Measurements from ENCODE around the gene ARFGAP1.

ARFGAP1 gene

GRCh38 chr20:63272105-63273058 is at the start of gene ARFGAP1:
TSS of gene ARFGAP1 (plus strand) at chr20:63272813. CDS start at chr20:63275581, 2,768 bp downstream.
- no peaks in the 10 kb centered on the region for H3K27me3 Mint-ChIP-seq
- H3K27ac Mint-ChIP-seq, result peak within 1 kb of the TSS; percentile 94
- H3K4me1 Mint-ChIP-seq (ENCODE audit: low read depth), result peaks cover 25% of the 10 kb centered on the region
- peaks cover 8% of the 10 kb centered on the region for H3K36me3 Mint-ChIP-seq (ENCODE audit: low read depth)
- peak within 1 kb of the TSS; percentile 91 for H3K4me3 Mint-ChIP-seq
- H3K9me3 Mint-ChIP-seq, result no peaks in the 10 kb centered on the region

GRCh38 chr20:63223121-63223825 is 49.3 kb upstream of the ARFGAP1 start:
- Mint-ChIP-seq H3K27ac (no peak overlapping the region), H3K9me3 (no peaks in the 10 kb centered on the region), H3K4me3 (no peak overlapping the region), H3K4me1 (ENCODE audit: low read depth) (no peaks in the 10 kb centered on the region), H3K27me3 (no peaks in the 10 kb centered on the region), H3K36me3 (ENCODE audit: low read depth) (no peaks in the 10 kb centered on the region)

- Mint-ChIP-seq H3K4me1 (ENCODE audit: low read depth) (no peaks in the 10 kb centered on the region), H3K4me3 (no peak overlapping the region), H3K9me3 (no peaks in the 10 kb centered on the region), H3K27me3 (no peaks in the 10 kb centered on the region), H3K27ac (no peak overlapping the region), H3K36me3 (ENCODE audit: low read depth) (no peaks in the 10 kb centered on the region)
Observed at GRCh38 chr20:63223826-63224207, 48.8 kb upstream of the ARFGAP1 start.

- Mint-ChIP-seq H3K36me3 (ENCODE audit: low read depth) (no peaks in the 10 kb centered on the region), H3K4me1 (ENCODE audit: low read depth) (no peaks in the 10 kb centered on the region), H3K9me3 (no peaks in the 10 kb centered on the region), H3K27ac (no peak overlapping the region), H3K4me3 (no peak overlapping the region), H3K27me3 (peaks cover 6% of the 10 kb centered on the region)
Observed at GRCh38 chr20:63224412-63225081, 48.1 kb upstream of the ARFGAP1 start.

- Mint-ChIP-seq H3K36me3 (ENCODE audit: low read depth) (no peaks in the 10 kb centered on the region), H3K27me3 (peaks cover 11% of the 10 kb centered on the region), H3K4me3 (no peak overlapping the region), H3K4me1 (ENCODE audit: low read depth) (no peaks in the 10 kb centered on the region), H3K27ac (no peak overlapping the region), H3K9me3 (no peaks in the 10 kb centered on the region)
Observed at GRCh38 chr20:63225082-63225454, 47.5 kb upstream of the ARFGAP1 start.

GRCh38 chr20:63226042-63226943 is 46.3 kb upstream of the ARFGAP1 start:
- Mint-ChIP-seq H3K4me3 (no peak overlapping the region), H3K36me3 (ENCODE audit: low read depth) (no peaks in the 10 kb centered on the region), H3K4me1 (ENCODE audit: low read depth) (no peaks in the 10 kb centered on the region), H3K27me3 (peaks cover 20% of the 10 kb centered on the region), H3K27ac (no peak overlapping the region), H3K9me3 (no peaks in the 10 kb centered on the region)

GRCh38 chr20:63227260-63227659 is 45.4 kb upstream of the ARFGAP1 start:
- Mint-ChIP-seq H3K9me3 (no peaks in the 10 kb centered on the region), H3K36me3 (ENCODE audit: low read depth) (no peaks in the 10 kb centered on the region), H3K27me3 (peaks cover 30% of the 10 kb centered on the region), H3K4me3 (no peak overlapping the region), H3K27ac (no peak overlapping the region), H3K4me1 (ENCODE audit: low read depth) (no peaks in the 10 kb centered on the region)

- no peaks in the 10 kb centered on the region for H3K36me3 Mint-ChIP-seq (ENCODE audit: low read depth)
- no peaks in the 10 kb centered on the region for H3K4me1 Mint-ChIP-seq (ENCODE audit: low read depth)
- no peaks in the 10 kb centered on the region for H3K9me3 Mint-ChIP-seq
- peaks cover 31% of the 10 kb centered on the region for H3K27me3 Mint-ChIP-seq
- H3K27ac Mint-ChIP-seq, result no peak overlapping the region
- H3K4me3 Mint-ChIP-seq, result no peak overlapping the region
Observed at GRCh38 chr20:63228806-63229205, 43.8 kb upstream of the ARFGAP1 start.

- Mint-ChIP-seq H3K9me3 (no peaks in the 10 kb centered on the region), H3K4me1 (ENCODE audit: low read depth) (no peaks in the 10 kb centered on the region), H3K27ac (no peak overlapping the region), H3K4me3 (no peak overlapping the region), H3K27me3 (peaks cover 31% of the 10 kb centered on the region), H3K36me3 (ENCODE audit: low read depth) (no peaks in the 10 kb centered on the region)
Observed at GRCh38 chr20:63230800-63231268, 41.8 kb upstream of the ARFGAP1 start.

- no peak overlapping the region for H3K27ac Mint-ChIP-seq
- H3K9me3 Mint-ChIP-seq, result no peaks in the 10 kb centered on the region
- H3K4me1 Mint-ChIP-seq (ENCODE audit: low read depth), result no peaks in the 10 kb centered on the region
- no peaks in the 10 kb centered on the region for H3K36me3 Mint-ChIP-seq (ENCODE audit: low read depth)
- H3K27me3 Mint-ChIP-seq, result peaks cover 31% of the 10 kb centered on the region
- no peak overlapping the region for H3K4me3 Mint-ChIP-seq
Observed at GRCh38 chr20:63232235-63233060, 40.2 kb upstream of the ARFGAP1 start.

GRCh38 chr20:63233061-63233344 is 39.6 kb upstream of the ARFGAP1 start:
- Mint-ChIP-seq H3K36me3 (ENCODE audit: low read depth) (no peaks in the 10 kb centered on the region), H3K4me1 (ENCODE audit: low read depth) (no peaks in the 10 kb centered on the region), H3K27ac (no peak overlapping the region), H3K27me3 (peaks cover 31% of the 10 kb centered on the region), H3K4me3 (no peak overlapping the region), H3K9me3 (no peaks in the 10 kb centered on the region)

- Mint-ChIP-seq H3K27ac (no peak overlapping the region), H3K36me3 (ENCODE audit: low read depth) (no peaks in the 10 kb centered on the region), H3K9me3 (no peaks in the 10 kb centered on the region), H3K4me3 (no peak overlapping the region), H3K4me1 (ENCODE audit: low read depth) (no peaks in the 10 kb centered on the region), H3K27me3 (peaks cover 31% of the 10 kb centered on the region)
Observed at GRCh38 chr20:63233924-63234323, 38.7 kb upstream of the ARFGAP1 start.

- no peaks in the 10 kb centered on the region for H3K4me1 Mint-ChIP-seq (ENCODE audit: low read depth)
- H3K36me3 Mint-ChIP-seq (ENCODE audit: low read depth), result no peaks in the 10 kb centered on the region
- H3K4me3 Mint-ChIP-seq, result no peak overlapping the region
- H3K27ac Mint-ChIP-seq, result no peak overlapping the region
- no peaks in the 10 kb centered on the region for H3K9me3 Mint-ChIP-seq
- peaks cover 22% of the 10 kb centered on the region for H3K27me3 Mint-ChIP-seq
Observed at GRCh38 chr20:63234693-63235398, 37.8 kb upstream of the ARFGAP1 start.
